ENCODE results near the gene MED13L.
A peak's percentile ranks its signal among the peaks of the same experiment; 100 is the strongest.

The MED13L gene

GRCh38 chr12:116019415-116019814, 258.1 kb downstream of the MED13L start:
- TF ChIP-seq SUZ12 (IDR thresholded peaks at IDR 0.05) (no peak), LEF1 (IDR thresholded peaks at IDR 0.05; ENCODE audit: borderline replicate concordance) (no peak), SP1 (IDR thresholded peaks at IDR 0.05) (no peak), ARNT (IDR thresholded peaks at IDR 0.05) (no peak)
- POLR2A ChIA-PET, result no interaction called here
- CTCF ChIA-PET, result no interaction called here
- DNase-seq (ENCODE audit: extremely low spot score), result no peak

GRCh38 chr12:116018282-116018681, 259.2 kb downstream of the MED13L start:
- POLR2A ChIA-PET, result no interaction called here
- CTCF ChIA-PET, result no interaction called here

DNA sequence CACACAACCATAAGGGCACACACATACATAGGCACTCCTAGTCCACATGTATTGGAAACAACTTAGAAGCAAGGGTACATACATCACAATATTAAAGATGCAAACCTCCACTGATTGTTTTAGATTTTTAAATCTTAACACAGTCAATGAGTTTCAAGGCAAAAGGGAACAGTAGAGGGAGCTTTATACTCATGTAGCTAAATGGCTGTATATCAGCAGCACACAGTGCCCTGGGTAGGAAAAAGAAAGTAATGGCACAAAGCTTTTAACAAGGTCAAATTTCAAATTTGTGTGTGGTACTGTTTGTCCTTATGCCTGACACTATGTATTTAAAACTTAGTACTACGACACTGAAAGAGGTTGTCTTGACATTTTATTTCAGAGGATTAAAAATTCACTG, 262.0 kb downstream of the MED13L start:
- POLR2A ChIA-PET, result no interaction called here

More at GRCh38 chr12:116018282-116018681, 259.2 kb downstream of the MED13L start:
- DNase-seq (ENCODE audit: extremely low spot score), result no peak
- TF ChIP-seq SP1 (IDR thresholded peaks at IDR 0.05), result no peak
- no peak for TF ChIP-seq FOXM1 (IDR thresholded peaks at IDR 0.05; ENCODE audit: borderline replicate concordance)
- no peak for TF ChIP-seq ARNT (IDR thresholded peaks at IDR 0.05)
- no peak for TF ChIP-seq BHLHE40 (IDR thresholded peaks at IDR 0.05; ENCODE audit: borderline replicate concordance)
- no peak for TF ChIP-seq FOXA1 (IDR thresholded peaks at IDR 0.05)
- TF ChIP-seq LEF1 (IDR thresholded peaks at IDR 0.05; ENCODE audit: borderline replicate concordance), result no peak
- TF ChIP-seq ELF4 (IDR thresholded peaks at IDR 0.05), result no peak
- TF ChIP-seq HDGF (IDR thresholded peaks at IDR 0.05; ENCODE audit: borderline replicate concordance), result no peak
- TF ChIP-seq SUZ12 (IDR thresholded peaks at IDR 0.05), result no peak
- TF ChIP-seq L3MBTL2 (conservative IDR thresholded peaks at IDR 0.05), result no peak
- no peak for TF ChIP-seq NFRKB (IDR thresholded peaks at IDR 0.05)
- no peak for TF ChIP-seq CTBP1 (IDR thresholded peaks at IDR 0.05; ENCODE audit: borderline replicate concordance)
- TF ChIP-seq, protein P1, sequence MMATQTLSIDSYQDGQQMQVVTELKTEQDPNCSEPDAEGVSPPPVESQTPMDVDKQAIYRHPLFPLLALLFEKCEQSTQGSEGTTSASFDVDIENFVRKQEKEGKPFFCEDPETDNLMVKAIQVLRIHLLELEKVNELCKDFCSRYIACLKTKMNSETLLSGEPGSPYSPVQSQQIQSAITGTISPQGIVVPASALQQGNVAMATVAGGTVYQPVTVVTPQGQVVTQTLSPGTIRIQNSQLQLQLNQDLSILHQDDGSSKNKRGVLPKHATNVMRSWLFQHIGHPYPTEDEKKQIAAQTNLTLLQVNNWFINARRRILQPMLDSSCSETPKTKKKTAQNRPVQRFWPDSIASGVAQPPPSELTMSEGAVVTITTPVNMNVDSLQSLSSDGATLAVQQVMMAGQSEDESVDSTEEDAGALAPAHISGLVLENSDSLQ (IDR thresholded peaks at IDR 0.05), result no peak
- TF ChIP-seq ZNF384 (IDR thresholded peaks at IDR 0.05), result no peak
- no peak for TF ChIP-seq TARDBP (IDR thresholded peaks at IDR 0.05)
- TF ChIP-seq FOXK2 (IDR thresholded peaks at IDR 0.05), result no peak

DNA sequence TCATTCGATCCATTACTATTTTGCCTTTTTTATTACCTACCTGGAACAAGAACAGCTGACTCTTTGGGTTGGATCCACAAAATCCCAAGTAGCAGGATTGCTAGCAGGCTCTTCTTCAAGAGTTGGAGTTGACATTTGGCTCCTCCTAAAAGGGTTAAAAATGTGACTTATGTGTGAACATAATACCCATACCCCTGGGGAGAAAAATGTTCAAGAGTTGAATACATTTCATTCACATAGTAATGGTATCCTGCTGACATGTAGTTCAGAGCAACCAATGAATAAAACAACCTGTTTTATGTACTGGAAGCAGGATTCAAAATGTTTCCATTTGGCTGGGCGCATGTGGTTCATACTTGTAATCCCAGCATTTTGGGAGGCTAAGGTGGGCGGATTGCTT, 264.7 kb downstream of the MED13L start:
- TF ChIP-seq NFRKB (IDR thresholded peaks at IDR 0.05) (no peak), FOXA1 (IDR thresholded peaks at IDR 0.05) (no peak), FOXK2 (IDR thresholded peaks at IDR 0.05) (no peak), CTBP1 (IDR thresholded peaks at IDR 0.05; ENCODE audit: borderline replicate concordance) (no peak), SUZ12 (IDR thresholded peaks at IDR 0.05) (no peak), BHLHE40 (IDR thresholded peaks at IDR 0.05; ENCODE audit: borderline replicate concordance) (no peak), ZNF384 (IDR thresholded peaks at IDR 0.05) (no peak), LEF1 (IDR thresholded peaks at IDR 0.05; ENCODE audit: borderline replicate concordance) (no peak), ELF4 (IDR thresholded peaks at IDR 0.05) (no peak), TARDBP (IDR thresholded peaks at IDR 0.05) (no peak), ARNT (IDR thresholded peaks at IDR 0.05) (no peak), L3MBTL2 (conservative IDR thresholded peaks at IDR 0.05) (no peak)
- TF ChIP-seq, protein P1 (IDR thresholded peaks at IDR 0.05), result no peak
- ChIA-PET POLR2A (no interaction called here), CTCF (no interaction called here)
- no peak for DNase-seq (ENCODE audit: extremely low spot score)

More for the DNA sequence above, 262.0 kb downstream of the MED13L start:
- DNase-seq (ENCODE audit: extremely low spot score), result peak; percentile 16
- CTCF ChIA-PET, result interaction anchor here (0.8 kb wide), 1 partner anchor 117 kb away, joined by 3 read pairs; no protein-coding TSS in a partner anchor
- TF ChIP-seq L3MBTL2 (conservative IDR thresholded peaks at IDR 0.05), result no peak
- TF ChIP-seq BHLHE40 (IDR thresholded peaks at IDR 0.05; ENCODE audit: borderline replicate concordance), result no peak
- TF ChIP-seq HDGF (IDR thresholded peaks at IDR 0.05; ENCODE audit: borderline replicate concordance), result no peak
- TF ChIP-seq ZNF384 (IDR thresholded peaks at IDR 0.05), result no peak
- TF ChIP-seq NFRKB (IDR thresholded peaks at IDR 0.05), result no peak
- TF ChIP-seq FOXM1 (IDR thresholded peaks at IDR 0.05; ENCODE audit: borderline replicate concordance), result no peak
- TF ChIP-seq CTBP1 (IDR thresholded peaks at IDR 0.05; ENCODE audit: borderline replicate concordance), result no peak
- TF ChIP-seq TARDBP (IDR thresholded peaks at IDR 0.05), result no peak
- TF ChIP-seq SUZ12 (IDR thresholded peaks at IDR 0.05), result no peak
- TF ChIP-seq ELF4 (IDR thresholded peaks at IDR 0.05), result no peak
- TF ChIP-seq, protein P1 (IDR thresholded peaks at IDR 0.05), result no peak

DNA sequence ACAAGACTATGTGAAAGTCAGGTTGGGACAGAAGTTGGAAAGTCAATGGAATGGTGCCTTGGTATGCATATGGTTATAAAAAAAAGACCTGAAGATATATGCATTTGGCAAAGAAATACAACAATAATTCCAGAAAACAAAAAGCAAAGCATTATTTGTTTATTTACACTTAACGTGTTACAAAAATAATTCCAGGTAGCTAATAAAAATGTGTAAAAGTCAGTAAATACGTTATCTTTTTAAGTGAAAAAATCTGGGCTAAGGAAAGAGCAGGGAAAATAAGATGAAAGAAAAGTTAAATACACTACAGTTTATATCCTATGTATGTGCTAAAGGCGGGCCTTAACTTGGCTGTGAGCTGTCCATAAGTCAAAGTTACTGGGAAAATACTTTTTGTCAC, 266.3 kb downstream of the MED13L start:
- ChIA-PET CTCF (no interaction called here), POLR2A (no interaction called here)
- TF ChIP-seq SP1 (IDR thresholded peaks at IDR 0.05), result no peak
- TF ChIP-seq, protein P1 (IDR thresholded peaks at IDR 0.05), result no peak
- TF ChIP-seq SUZ12 (IDR thresholded peaks at IDR 0.05), result no peak
- no peak for TF ChIP-seq ARNT (IDR thresholded peaks at IDR 0.05)
- TF ChIP-seq FOXK2 (IDR thresholded peaks at IDR 0.05), result no peak
- TF ChIP-seq FOXA1 (IDR thresholded peaks at IDR 0.05), result no peak
- no peak for TF ChIP-seq L3MBTL2 (conservative IDR thresholded peaks at IDR 0.05)
- TF ChIP-seq TARDBP (IDR thresholded peaks at IDR 0.05), result no peak
- no peak for TF ChIP-seq HDGF (IDR thresholded peaks at IDR 0.05; ENCODE audit: borderline replicate concordance)
- no peak for DNase-seq (ENCODE audit: extremely low spot score)

DNA sequence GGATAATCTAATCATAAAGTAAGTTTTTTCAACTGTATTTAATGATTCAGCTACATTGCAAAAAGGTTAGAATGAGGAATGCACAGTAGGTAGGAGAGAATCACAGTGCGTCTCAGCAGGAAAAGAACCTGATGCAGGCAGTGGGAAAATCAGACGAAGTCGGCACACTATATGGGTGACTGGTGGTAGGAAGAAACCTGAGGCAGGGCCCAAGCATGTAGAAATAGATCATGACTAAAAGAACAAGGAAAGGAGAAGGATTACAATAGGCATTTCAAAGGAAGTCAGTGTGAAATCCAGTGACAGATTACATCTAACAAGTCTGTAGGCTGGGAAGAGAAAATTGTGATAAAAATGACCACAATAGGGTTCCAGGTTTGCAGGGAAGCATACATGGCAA, 267.0 kb downstream of the MED13L start:
- TF ChIP-seq NFRKB (IDR thresholded peaks at IDR 0.05) (no peak), FOXM1 (IDR thresholded peaks at IDR 0.05; ENCODE audit: borderline replicate concordance) (no peak), CTBP1 (IDR thresholded peaks at IDR 0.05; ENCODE audit: borderline replicate concordance) (no peak), SP1 (IDR thresholded peaks at IDR 0.05) (no peak), ELF4 (IDR thresholded peaks at IDR 0.05) (no peak), L3MBTL2 (conservative IDR thresholded peaks at IDR 0.05) (no peak), TARDBP (IDR thresholded peaks at IDR 0.05) (no peak), FOXK2 (IDR thresholded peaks at IDR 0.05) (no peak), LEF1 (IDR thresholded peaks at IDR 0.05; ENCODE audit: borderline replicate concordance) (no peak), FOXA1 (IDR thresholded peaks at IDR 0.05) (no peak), BHLHE40 (IDR thresholded peaks at IDR 0.05; ENCODE audit: borderline replicate concordance) (no peak), ARNT (IDR thresholded peaks at IDR 0.05) (no peak)
- TF ChIP-seq, protein P1 (IDR thresholded peaks at IDR 0.05), result no peak
- POLR2A ChIA-PET, result no interaction called here

More for the DNA sequence above, 267.0 kb downstream of the MED13L start:
- CTCF ChIA-PET, result no interaction called here
- no peak for DNase-seq (ENCODE audit: extremely low spot score)

Measured in HEK293T (cell line).